LNCAP (cell line): ENCODE data around the gene GRID1.

Source experiments
- CTCF ChIP-seq: fragments of 450-650 bp; IDR thresholded peaks from 2 replicates; pipeline ENCODE4 v1.5.1; 2017; ENCODE audit warnings: mild to moderate bottlenecking

GRID1 gene

GRCh38 chr10:85979598-85979997 is 387.0 kb downstream of the GRID1 start:
- no peak for TF ChIP-seq CTCF

- no peak for TF ChIP-seq CTCF
These were observed 387.8 kb downstream of the GRID1 start for GRCh38 chr10:85978566-85979358.

- TF ChIP-seq CTCF = no peak
These were observed 389.0 kb downstream of the GRID1 start for GRCh38 chr10:85977642-85978041.

- no peak for TF ChIP-seq CTCF
These were observed 390.3 kb downstream of the GRID1 start for GRCh38 chr10:85976267-85976793.

GRCh38 chr10:85971494-85971893 is 395.1 kb downstream of the GRID1 start:
- no peak for TF ChIP-seq CTCF

GRCh38 chr10:85967594-85967993 is 399.0 kb downstream of the GRID1 start:
- no peak for TF ChIP-seq CTCF

- TF ChIP-seq CTCF = no peak
These were observed 405.0 kb downstream of the GRID1 start for GRCh38 chr10:85961479-85962067.
